GM21825 (cell line): ENCODE results near the gene DDX24.

Source experiments
- ATAC-seq: cut with Tn5 transposase; IDR thresholded peaks from one replicate; pipeline ENCODE4 v1.9.1; 2021; ENCODE audit warnings: mild to moderate bottlenecking, moderate library complexity; ENCODE audit not compliant: unreplicated experiment

The DDX24 gene

GRCh38 chr14:94050231-94050880 is 30.6 kb downstream of the DDX24 start:
- no peak for ATAC-seq

GRCh38 chr14:94049625-94050023 is 31.4 kb downstream of the DDX24 start:
- ATAC-seq, result no peak

GRCh38 chr14:94048691-94049624 is 32.0 kb downstream of the DDX24 start:
- no peak for ATAC-seq

GRCh38 chr14:94047581-94047980 is 33.4 kb downstream of the DDX24 start:
- no peak for ATAC-seq

GRCh38 chr14:94046696-94047250 is 34.2 kb downstream of the DDX24 start:
- ATAC-seq, result no peak

GRCh38 chr14:94045563-94046345 is 35.2 kb downstream of the DDX24 start:
- no peak for ATAC-seq

- no peak for ATAC-seq
Observed at GRCh38 chr14:94045101-94045500, 35.9 kb downstream of the DDX24 start.

GRCh38 chr14:94044476-94045091 is 36.4 kb downstream of the DDX24 start:
- no peak for ATAC-seq

GRCh38 chr14:94043756-94044475 is 37.1 kb downstream of the DDX24 start:
- ATAC-seq, result no peak

- no peak for ATAC-seq
Observed at GRCh38 chr14:94043111-94043755, 37.8 kb downstream of the DDX24 start.

GRCh38 chr14:94042433-94043091 is 38.4 kb downstream of the DDX24 start:
- no peak for ATAC-seq

GRCh38 chr14:94041551-94042346 is 39.3 kb downstream of the DDX24 start:
- no peak for ATAC-seq

- no peak for ATAC-seq
Observed at GRCh38 chr14:94040796-94041195, 40.2 kb downstream of the DDX24 start.

- ATAC-seq, result no peak
Observed at GRCh38 chr14:94040247-94040646, 40.8 kb downstream of the DDX24 start.

- no peak for ATAC-seq
Observed at GRCh38 chr14:94038921-94039629, 41.9 kb downstream of the DDX24 start.

- ATAC-seq, result no peak
Observed at GRCh38 chr14:94038510-94038909, 42.5 kb downstream of the DDX24 start.

GRCh38 chr14:94037954-94038353 is 43.0 kb downstream of the DDX24 start:
- no peak for ATAC-seq
